Tongue (tissue), 2 donors: ENCODE data around the gene DCP2. TPM values are rescaled to one million over a fixed set of nuclear protein-coding genes. Genes with fewer than 3 reads are reported as not detected.
A peak's percentile ranks its signal among the peaks of the same experiment; 100 is the strongest.

Source experiments
- DNase-seq: peaks from one replicate; pipeline ENCODE4 v3.0.0-alpha.2; 2015
- total RNA-seq: library from RNA; depleted of rRNA; stranded (reverse); fragments of >200 nt; gene quantifications from one replicate; pipeline ENCODE4 v1.2.3, GENCODE V29; 2014

Gene DCP2
- total RNA-seq, 1 donor from 2014 or later = 69.3 TPM

- no peak for DNase-seq
Observed at GRCh38 chr5:113022661-113023060, 46.1 kb downstream of the DCP2 start.

- no peak for DNase-seq
Observed at GRCh38 chr5:113024076-113024697, 47.6 kb downstream of the DCP2 start.

- no peak for DNase-seq
Observed at GRCh38 chr5:113025596-113025995, 49.0 kb downstream of the DCP2 start.

GRCh38 chr5:113026211-113026610, 49.6 kb downstream of the DCP2 start:
- DNase-seq = no peak

- no peak for DNase-seq
Observed at GRCh38 chr5:113027015-113027414, 50.4 kb downstream of the DCP2 start.

- no peak for DNase-seq
Observed at GRCh38 chr5:113027431-113027830, 50.8 kb downstream of the DCP2 start.

GRCh38 chr5:113029614-113030013, 53.0 kb downstream of the DCP2 start:
- no peak for DNase-seq

GRCh38 chr5:113031104-113031503, 54.5 kb downstream of the DCP2 start:
- DNase-seq = no peak

- DNase-seq = no peak
Observed at GRCh38 chr5:113031557-113031956, 55.0 kb downstream of the DCP2 start.

- DNase-seq = no peak
Observed at GRCh38 chr5:113034182-113034773, 57.7 kb downstream of the DCP2 start.

- no peak for DNase-seq
Observed at GRCh38 chr5:113035096-113035495, 58.5 kb downstream of the DCP2 start.

GRCh38 chr5:113036321-113036720, 59.7 kb downstream of the DCP2 start:
- DNase-seq = no peak

GRCh38 chr5:113036826-113037225, 60.2 kb downstream of the DCP2 start:
- no peak for DNase-seq

- DNase-seq = no peak
Observed at GRCh38 chr5:113038136-113038535, 61.5 kb downstream of the DCP2 start.

- no peak for DNase-seq
Observed at GRCh38 chr5:113038714-113039113, 62.1 kb downstream of the DCP2 start.

- DNase-seq = peak; percentile 44
Observed at GRCh38 chr5:113039229-113039933, 62.8 kb downstream of the DCP2 start.

- DNase-seq = no peak
Observed at GRCh38 chr5:113039934-113040285, 63.3 kb downstream of the DCP2 start.

GRCh38 chr5:113040672-113041260, 64.2 kb downstream of the DCP2 start:
- DNase-seq = no peak

GRCh38 chr5:113042491-113043243, 66.1 kb downstream of the DCP2 start:
- no peak for DNase-seq

GRCh38 chr5:113043491-113043931, 66.9 kb downstream of the DCP2 start:
- DNase-seq = peak; percentile 48

- no peak for DNase-seq
Observed at GRCh38 chr5:113044776-113045465, 68.3 kb downstream of the DCP2 start.

- DNase-seq = no peak
Observed at GRCh38 chr5:113047234-113047633, 70.6 kb downstream of the DCP2 start.
